NCI-H345 treated with DMSO at 0.1 percent for 48 hours (cell line): ENCODE measurements around the gene SH2D6.
"Not testable (repeated sequence)": the region's sequence is repeated elsewhere in the genome, so short reads cannot be mapped to it uniquely, and the experiment has no call there.

ENCODE experiments used
- DNase-seq: peaks from one replicate; lab custom pipeline; 2025; ENCODE audit not compliant: unreplicated experiment; lab: John Stamatoyannopoulos, UW

Gene SH2D6

GRCh38 chr2:85468096-85468703 is 49.7 kb downstream of the SH2D6 start:
- DNase-seq, result no peak

GRCh38 chr2:85468704-85469349 is 50.3 kb downstream of the SH2D6 start:
- no peak for DNase-seq

- DNase-seq, result no peak
Observed at GRCh38 chr2:85470850-85471800, 52.6 kb downstream of the SH2D6 start.

GRCh38 chr2:85472261-85472660 is 53.7 kb downstream of the SH2D6 start:
- DNase-seq, result no peak

GRCh38 chr2:85475799-85476490 is 57.4 kb downstream of the SH2D6 start:
- no peak for DNase-seq

GRCh38 chr2:85476624-85477023 is 58.1 kb downstream of the SH2D6 start:
- DNase-seq, result no peak

- no peak for DNase-seq
Observed at GRCh38 chr2:85477884-85478283, 59.4 kb downstream of the SH2D6 start.

GRCh38 chr2:85481818-85482777 is 63.6 kb downstream of the SH2D6 start:
- DNase-seq, result no peak

- DNase-seq, result not testable (repeated sequence)
Observed at GRCh38 chr2:85484615-85485014, 66.1 kb downstream of the SH2D6 start.

GRCh38 chr2:85485815-85486214 is 67.3 kb downstream of the SH2D6 start:
- no peak for DNase-seq
